Adrenal gland (tissue), 12 donors: ENCODE measurements around the gene STIM2. TPM values are rescaled to one million over a fixed set of nuclear protein-coding genes. Genes with fewer than 3 reads are reported as not detected.

Experiments used
- DNase-seq, 7 donors: peaks; one replicate each; pipeline ENCODE4 v3.0.0-alpha.2; 2019 to 2020
- H3K27ac ChIP-seq, 5 donors: fragments of 200-600 bp; sonication (generic) in 4 of 5; 1 replicate in 3 of 5; 2 replicates in 2 of 5; pipeline versions ENCODE4 v1.5.1 to v1.8.0; 2016 to 2020; ENCODE audit warnings: mild to moderate bottlenecking in 1 of 5
- H3K27me3 ChIP-seq: fragments of 200-600 bp; 2 replicates; pipeline ENCODE4 v1.8.0; 2021
- H3K36me3 ChIP-seq, 2 donors: fragments of 200-600 bp; replicated peaks in 1 of 2; 1 replicate in 1 of 2; 2 replicates in 1 of 2; pipeline versions ENCODE4 v1.5.1 to v1.8.0; 2018 to 2022
- H3K4me1 ChIP-seq, 2 donors: fragments of 200-600 bp; replicated peaks in 1 of 2; 1 replicate in 1 of 2; 2 replicates in 1 of 2; pipeline versions ENCODE4 v1.5.1 to v1.8.0; 2018 to 2021
- H3K4me3 ChIP-seq, 4 donors: fragments of 200-600 bp; sonication (generic) in 3 of 4; one replicate each; pipeline ENCODE4 v1.5.1; 2016 to 2018
- H3K9me3 ChIP-seq, 3 donors: fragments of 200-600 bp; sonication (generic) in 1 of 3; replicated peaks in 1 of 3; 1 replicate in 2 of 3; 2 replicates in 1 of 3; pipeline versions ENCODE4 v1.5.1 to v1.8.0; 2016 to 2021
- CTCF ChIP-seq, 6 experiments: fragments of 450-650 bp in 4 of 6; fragments of 200-600 bp in 2 of 6; sonication (generic) in 1 of 6; IDR thresholded peaks; 1 replicate in 5 of 6; 2 replicates in 1 of 6; pipeline versions ENCODE4 v1.5.1 to v1.8.0; 2016 to 2021; ENCODE audit warnings: antibody characterized with exemption in 6 of 6, mild to moderate bottlenecking in 2 of 6, moderate library complexity in 1 of 6
- POLR2A ChIP-seq, 2 donors: fragments of 450-650 bp; IDR thresholded peaks; one replicate each; pipeline ENCODE4 v1.6.1; 2017; ENCODE audit warnings: antibody characterized with exemption in 2 of 2, mild to moderate bottlenecking in 2 of 2, moderate library complexity in 1 of 2
- WGBS, 4 donors: extraction: QIAGEN DNeasy Blood & Tissue Kit in 2 of 4; methylation state at CpG; one replicate each; pipeline versions ENCODE4 v1.1.5 to v1.1.7; 2013 to 2017; 5-methylcytosine and 5-hydroxymethylcytosine counted together
- intact Hi-C, 2 donors: fragments of 100-400 bp; cut with DNase I; formaldehyde crosslinking; loops; one replicate each; pipeline versions ENCODE4 v1.14.1 to v1.15.0; 2022 to 2023
- polyA plus RNA-seq, 3 donors: library from polyadenylated mRNA; stranded (reverse); fragments of 200-250 nt in 2 of 3; fragments of 350-450 nt in 1 of 3; fragmentation: Illumina TruSeq in 1 of 3; extraction: RNeasy Lipid Tissue Mini Kit (QIAGEN cat#74804) in 1 of 3; gene quantifications; one replicate each; pipeline ENCODE4 v1.2.3, GENCODE V29; 2013 to 2014
- total RNA-seq, 9 donors: library from RNA; depleted of rRNA in 4 of 9; stranded (reverse); fragments of >200 nt in 4 of 9; fragments of 120-200 nt in 1 of 9; fragmentation: NEBNext Ultra II Directional in 1 of 9; extraction: Animal tissue kit (Norgen Biotek cat#: 25700) in 1 of 9; gene quantifications; one replicate each; pipeline versions ENCODE4 v1.1.0 to v1.2.4, GENCODE V29; 2013 to 2023
- donor health status: healthy with polysubstance abuse.
- donor health status: Bipolar disorder and iron deficiency.
- donor health status: DM: yes; HTN: yes; CAD: no.
- donor health status: DM: no; HTN: no; CAD: no.
- donor health status: DM: no; HTN: no; CAD: no.
- donor health status: DM: yes; HTN: yes; CAD: no.

The STIM2 gene
- total and polyA plus RNA-seq, 12 donors = 7.5 to 30.4 (median 14.9) TPM

- Histone ChIP-seq H3K4me3 (peak overlapping the region; percentile 12 to 98 (median 66)), H3K27ac (peak overlapping the region; percentile 40 to 99 (median 92)), H3K4me1 (peaks cover 18 to 56% of the 10 kb centered on the region in 2 donors), H3K9me3 (no peaks in the 10 kb centered on the region), H3K27me3 (no peaks in the 10 kb centered on the region), H3K36me3 (no peaks in the 10 kb centered on the region)
- intact Hi-C loops = loop anchor here (5.0 to 10.0 kb wide), 2 partner anchors 124 to 146 kb away; no protein-coding TSS in a partner anchor
- TF ChIP-seq CTCF (IDR thresholded peaks at IDR 0.05) (no peak), POLR2A (IDR thresholded peaks at IDR 0.05) (no peak)
- peak; percentile 45 to 63 (median 61) for DNase-seq
- WGBS, 4 donors = 0 to 1% (median 0%) methylated on average over 8 to 70 of the region's 70 CpGs
These were observed 337 bp downstream of the STIM2 start for GRCh38 chr4:26860922-26861433.

- intact Hi-C loops = loop anchor here (5.0 to 10.0 kb wide), 2 partner anchors 123 to 146 kb away; no protein-coding TSS in a partner anchor
- Histone ChIP-seq H3K4me3 (peak overlapping the region; percentile 12 to 98 (median 66)), H3K27me3 (no peaks in the 10 kb centered on the region), H3K4me1 (peaks cover 18 to 61% of the 10 kb centered on the region in 2 donors), H3K27ac (peak overlapping the region; percentile 40 to 99 (median 92)), H3K9me3 (no peaks in the 10 kb centered on the region), H3K36me3 (no peaks in the 10 kb centered on the region)
- TF ChIP-seq POLR2A (IDR thresholded peaks at IDR 0.05) (peak in 1 of 2 donors; percentile 53), CTCF (IDR thresholded peaks at IDR 0.05) (no peak)
- peak; percentile 67 to 86 (median 76) for DNase-seq
- 0 to 3% (median 0%) methylated on average over 15 to 36 of the region's 36 CpGs for WGBS, 4 donors
These were observed 969 bp downstream of the STIM2 start for GRCh38 chr4:26861434-26862186.

- Histone ChIP-seq H3K4me1 (peaks cover 18 to 70% of the 10 kb centered on the region in 2 donors), H3K27ac (peak overlapping the region in 2 of 5 donors; percentile 92 to 94), H3K27me3 (no peaks in the 10 kb centered on the region), H3K4me3 (peak overlapping the region in 1 of 4 donors; percentile 98), H3K9me3 (no peaks in the 10 kb centered on the region), H3K36me3 (no peaks in the 10 kb centered on the region)
- no peak for TF ChIP-seq CTCF (IDR thresholded peaks at IDR 0.05)
- TF ChIP-seq POLR2A (IDR thresholded peaks at IDR 0.05) = no peak
- DNase-seq = no peak
- intact Hi-C loops = loop anchor here (5.0 to 10.0 kb wide), 2 partner anchors 122 to 145 kb away; no protein-coding TSS in a partner anchor
- 4 to 12% (median 6%) methylated on average over 3 of the region's 3 CpGs for WGBS, 4 donors
These were observed 1.8 kb downstream of the STIM2 start for GRCh38 chr4:26862381-26862915.

- Histone ChIP-seq H3K4me3 (no peak overlapping the region), H3K36me3 (no peaks in the 10 kb centered on the region), H3K9me3 (no peaks in the 10 kb centered on the region), H3K4me1 (peaks cover 13 to 71% of the 10 kb centered on the region in 2 donors), H3K27ac (no peak overlapping the region), H3K27me3 (no peaks in the 10 kb centered on the region)
- TF ChIP-seq CTCF (IDR thresholded peaks at IDR 0.05) (no peak), POLR2A (IDR thresholded peaks at IDR 0.05) (no peak)
- no peak for DNase-seq
- 80 to 91% (median 83%) methylated on average over 5 of the region's 5 CpGs for WGBS, 4 donors
- intact Hi-C loops = loop anchor here (5.0 to 10.0 kb wide), 2 partner anchors 121 to 144 kb away; no protein-coding TSS in a partner anchor
These were observed 2.9 kb downstream of the STIM2 start for GRCh38 chr4:26863512-26863911.
